ENCODE results near the gene P2RY14.

The P2RY14 gene

DNA sequence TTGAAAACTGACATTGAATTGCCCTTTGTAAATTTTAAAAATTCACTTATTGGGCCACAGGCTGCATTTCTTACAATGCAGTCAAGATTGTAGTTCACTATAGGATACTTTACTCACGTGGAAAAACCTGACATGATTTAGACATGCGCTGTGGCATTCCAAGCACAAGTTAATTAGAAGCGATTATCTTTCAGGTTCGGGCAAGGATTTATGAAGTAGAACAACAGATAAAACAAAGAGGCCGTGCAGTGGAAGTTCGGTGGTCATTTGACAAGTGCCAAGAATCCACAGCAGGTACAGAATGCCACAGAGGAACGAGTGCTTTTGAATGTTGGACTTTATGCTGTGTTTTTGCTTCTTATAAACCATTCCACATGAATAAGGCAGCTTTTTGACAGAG is 113.1 kb downstream of the P2RY14 start:
- no peaks in the 10 kb centered on the region for H3F3A ChIP-seq (ENCODE audit: low read depth)
- H2AFZ ChIP-seq (ENCODE audit: low read length): no peak overlapping the region
- H3K36me3 ChIP-seq (ENCODE audit: insufficient read depth, low read length): peaks cover 70% of the 10 kb centered on the region
- no peaks in the 10 kb centered on the region for H3K79me2 ChIP-seq (ENCODE audit: insufficient read depth, low read length)
- H3K9me2 ChIP-seq (replicated peaks; ENCODE audit: low read depth, low read length): no peaks in the 10 kb centered on the region
- no peaks in the 10 kb centered on the region for H4K20me1 ChIP-seq (ENCODE audit: insufficient read depth, low read length, poor library complexity, severe bottlenecking)
- no peak for TF ChIP-seq CTCF (conservative IDR thresholded peaks at IDR 0.05; ENCODE audit: low read length)
- no peak for TF ChIP-seq EZH2phosphoT487 (IDR thresholded peaks at IDR 0.05; ENCODE audit: borderline replicate concordance)
- H3K4me3 ChIP-seq (ENCODE audit: low read length, poor library complexity, severe bottlenecking): no peak overlapping the region
- H3K9me3 ChIP-seq (ENCODE audit: insufficient read depth, low read depth, low read length): no peaks in the 10 kb centered on the region
- H3K4me1 ChIP-seq (ENCODE audit: insufficient read depth, low read length, poor library complexity, severe bottlenecking): peaks cover 6% of the 10 kb centered on the region
- no peaks in the 10 kb centered on the region for H3K27me3 ChIP-seq (ENCODE audit: insufficient read depth, low read length, poor library complexity, severe bottlenecking)
- no peak overlapping the region for H3K4me2 ChIP-seq (ENCODE audit: low read depth, low read length, poor library complexity, severe bottlenecking)
- no peak overlapping the region for H3K9ac ChIP-seq (ENCODE audit: low read depth, low read length, poor library complexity, severe bottlenecking)

All from Loucy (cell line).